ENCODE measurements around the gene FARP2.

The FARP2 gene

GRCh38 chr2:241532733-241533601, 176.9 kb downstream of the FARP2 start:
- no peak for DNase-seq (ENCODE audit: low spot score)

- no peak for DNase-seq (ENCODE audit: low spot score)
These were observed 178.2 kb downstream of the FARP2 start for GRCh38 chr2:241534293-241534692.

- DNase-seq (ENCODE audit: low spot score) = no peak
These were observed 178.8 kb downstream of the FARP2 start for GRCh38 chr2:241534701-241535375.

DNA sequence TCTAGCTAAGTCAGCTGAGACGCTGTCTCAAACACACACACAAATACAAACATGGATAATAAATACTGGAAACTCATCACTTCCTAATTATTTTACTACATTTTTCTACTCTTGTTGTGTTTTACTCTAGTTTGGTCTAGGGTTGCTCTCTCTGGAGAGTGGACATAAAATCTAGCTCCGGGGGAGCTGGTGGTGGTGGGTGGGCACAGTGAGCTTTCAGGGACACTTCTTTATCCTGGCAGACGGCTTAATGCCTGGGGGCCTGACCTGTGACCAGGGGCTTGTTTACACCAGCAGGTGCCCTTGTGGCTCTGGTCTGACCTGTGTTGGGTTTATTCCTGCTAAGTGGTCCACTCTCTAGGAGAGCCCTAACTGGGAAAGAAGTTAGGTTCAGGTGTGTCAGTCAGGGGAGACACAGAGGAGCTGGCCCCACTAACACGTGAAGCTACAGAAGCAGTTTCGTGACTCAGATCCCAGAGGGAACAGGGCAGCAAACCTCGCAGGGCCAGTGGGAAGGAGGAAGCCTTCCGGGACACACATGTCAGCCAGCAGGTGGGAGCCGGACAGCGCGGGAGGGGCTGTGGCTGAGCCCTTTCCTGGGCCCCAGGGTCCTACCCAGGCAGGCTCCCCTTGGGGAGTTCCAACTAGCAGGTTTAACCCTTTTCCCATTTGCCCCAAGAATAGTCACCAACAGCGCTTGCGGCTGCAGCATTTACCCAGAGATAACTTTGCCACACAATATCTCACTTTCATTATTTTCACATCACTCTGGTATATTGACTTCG, 180.0 kb downstream of the FARP2 start:
- DNase-seq (ENCODE audit: low spot score) = no peak

- DNase-seq (ENCODE audit: low spot score) = no peak
These were observed 182.9 kb downstream of the FARP2 start for GRCh38 chr2:241538838-241539615.

GRCh38 chr2:241539616-241540374, 183.7 kb downstream of the FARP2 start:
- no peak for DNase-seq (ENCODE audit: low spot score)

- no peak for DNase-seq (ENCODE audit: low spot score)
These were observed 184.3 kb downstream of the FARP2 start for GRCh38 chr2:241540401-241540770.

DNA sequence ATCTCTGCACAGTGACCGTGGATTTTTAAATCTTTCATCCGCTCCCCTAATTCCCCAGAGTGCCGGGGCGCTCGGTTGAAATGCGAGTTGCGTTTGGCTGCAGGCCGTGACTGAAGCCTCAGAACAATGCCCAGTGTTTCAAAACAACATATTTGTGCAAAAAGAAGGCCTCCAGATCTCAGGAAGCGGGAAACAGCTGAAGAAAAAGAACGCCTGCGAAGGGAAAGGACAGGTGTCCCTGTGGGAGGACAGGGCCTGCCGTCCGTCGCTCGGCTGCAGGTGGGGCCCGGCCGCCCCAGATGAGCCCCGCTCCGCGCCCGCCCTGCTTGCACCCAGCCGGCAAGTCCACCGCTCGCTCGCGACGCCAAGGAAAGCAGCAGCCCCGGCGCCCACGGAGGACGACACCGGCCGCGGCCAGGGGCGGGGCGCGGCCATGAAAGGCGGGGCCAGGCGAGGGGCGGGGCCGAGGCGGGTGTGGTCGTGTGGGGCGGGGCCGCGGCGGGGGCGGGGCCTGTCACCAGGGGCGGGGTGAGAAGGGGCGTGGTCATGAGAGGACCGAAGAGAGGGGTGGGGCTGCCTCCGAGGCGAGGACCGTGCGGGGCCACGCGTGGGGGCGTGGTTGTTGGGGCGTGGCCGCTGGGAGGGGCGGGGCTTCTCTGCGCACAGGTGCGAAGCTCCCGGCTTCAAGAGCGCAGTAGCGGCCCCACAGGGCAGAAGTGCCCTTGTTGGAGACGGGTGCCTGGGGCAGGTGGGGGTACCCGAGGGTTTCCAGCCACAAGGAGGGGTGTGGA, 184.9 kb downstream of the FARP2 start:
- no peak for DNase-seq (ENCODE audit: low spot score)

DNA sequence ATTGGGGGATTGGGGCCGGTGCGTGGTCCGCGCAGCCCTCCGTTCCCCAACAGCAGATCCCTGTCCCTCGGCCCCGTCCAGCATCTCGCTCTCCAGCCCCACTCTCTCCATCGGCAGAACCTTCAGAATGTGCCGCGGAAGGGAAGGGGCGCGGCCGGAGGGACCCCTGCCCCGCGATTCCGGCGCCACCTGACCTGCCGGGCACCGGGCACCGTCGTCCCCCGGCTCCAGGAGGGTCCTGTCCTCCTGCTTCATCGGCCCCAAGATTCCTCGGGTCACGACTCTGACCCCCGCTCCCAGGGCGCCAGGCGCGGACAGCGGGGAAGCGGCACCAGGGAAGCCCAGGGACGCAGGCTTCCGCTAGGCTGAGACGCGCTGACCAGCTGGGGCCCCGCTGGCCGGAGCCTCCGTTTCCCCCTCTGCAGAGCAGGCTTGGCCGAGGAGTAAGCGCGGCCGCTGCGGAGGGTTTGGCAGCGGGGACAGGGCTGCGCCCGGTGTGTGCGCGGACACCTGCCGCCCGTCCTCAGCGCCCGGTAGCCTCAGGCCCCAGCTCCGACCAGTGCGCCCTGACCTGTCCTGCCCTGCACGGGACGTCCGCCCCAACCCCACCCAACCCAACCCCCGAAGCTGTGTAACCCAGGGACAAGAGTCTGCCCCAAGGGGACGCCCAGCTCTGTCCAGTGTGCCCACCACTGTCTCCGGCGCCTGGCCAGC, 185.6 kb downstream of the FARP2 start:
- DNase-seq (ENCODE audit: low spot score) = no peak

- peak; percentile 29 for DNase-seq (ENCODE audit: low spot score)
These were observed 186.2 kb downstream of the FARP2 start for GRCh38 chr2:241542278-241542605.

Data from pons (tissue), 1 donor.